HCT116 (cell line): ENCODE results near the gene HNRNPK. TPM values are rescaled to one million over a fixed set of nuclear protein-coding genes. Genes with fewer than 3 reads are reported as not detected.

Experiments
- ATAC-seq: fragments of 200-7000 bp; cut with Tn5 transposase; 2 replicates; pipeline ENCODE4 v1.9.1; 2020; ENCODE audit warnings: mild to moderate bottlenecking, moderate library complexity
- BruUV-seq: library from RNA; stranded (reverse); fragments of 400-500 nt; replicated peaks from 2 replicates; lab custom pipeline; 2021; lab: Mats Ljungman, UMichigan
- CTCF ChIA-PET: fragments of 300-600 bp; sonication (Branson Sonifier 250); formaldehyde crosslinking; loops from one replicate; lab custom pipeline; 2021; ENCODE audit warnings: antibody characterized with exemption; lab: Charles Lee
- POLR2A ChIA-PET: fragments of 300-600, 350-600 bp; sonication (Branson Sonifier 250); formaldehyde crosslinking; loops from one replicate; lab custom pipeline; 2021; ENCODE audit warnings: antibody characterized with exemption; lab: Charles Lee
- RAD21 ChIA-PET, 2 experiments: fragments of 300-600 bp; sonication (Branson Sonifier 250); formaldehyde crosslinking; loops; one replicate each; lab custom pipeline; 2023; ENCODE audit warnings: low total read pairs in 2 of 2; ENCODE audit not compliant: uncharacterized antibody in 2 of 2, unreplicated experiment in 2 of 2, low non-redundant PET in 1 of 2; lab: Charles Lee
- DNase-seq: peaks from one replicate; pipeline ENCODE4 v3.0.0-alpha.2; 2010; ENCODE audit warnings: low read depth, low spot score
- H2AFZ ChIP-seq: fragments of 200-600 bp; shearing (Covaris generic), sonication (generic); 2 replicates; pipeline ENCODE4 v1.6.1; 2017; ENCODE audit warnings: low read depth, mixed run types, mixed read lengths, antibody characterized with exemption, low read length; ENCODE audit not compliant: poor library complexity, severe bottlenecking
- H3K27ac ChIP-seq: 2 replicates; pipeline ENCODE4 v1.5.1; 2012; ENCODE audit warnings: low read depth, low read length
- H3K27me3 ChIP-seq: fragments of 200-600 bp; sonication (generic); 2 replicates; pipeline ENCODE4 v1.6.1; 2016; ENCODE audit warnings: mixed run types, low read length, mixed read lengths; ENCODE audit not compliant: insufficient read depth
- H3K36me3 ChIP-seq, 2 experiments: fragments of 200-500 bp in 1 of 2; fragments of 200-600 bp in 1 of 2; sonication (Bioruptor generic) in 1 of 2; sonication (generic) in 1 of 2; 2 replicates each; pipeline versions ENCODE4 v1.5.1 to v1.6.1; 2014 to 2016; ENCODE audit warnings: low read length in 2 of 2, inconsistent platforms in 1 of 2, mixed read lengths in 1 of 2, mixed run types in 1 of 2; ENCODE audit not compliant: insufficient read depth in 2 of 2, control insufficient read depth in 1 of 2
- H3K4me1 ChIP-seq, 2 experiments: fragments of 200-600 bp in 1 of 2; sonication (generic) in 1 of 2; 2 replicates each; pipeline versions ENCODE4 v1.5.1 to v1.6.1; 2012 to 2017; ENCODE audit warnings: low read length in 2 of 2, inconsistent platforms in 1 of 2, mild to moderate bottlenecking in 1 of 2, mixed read lengths in 1 of 2, mixed run types in 1 of 2, moderate library complexity in 1 of 2; ENCODE audit not compliant: insufficient read depth in 2 of 2, control insufficient read depth in 1 of 2
- H3K4me2 ChIP-seq: fragments of 200-600 bp; sonication (generic); 2 replicates; pipeline ENCODE4 v1.6.1; 2017; ENCODE audit warnings: mixed run types, low read length, mixed read lengths
- H3K4me3 ChIP-seq, 2 experiments: fragments of 200-600 bp in 1 of 2; sonication (generic) in 1 of 2; replicated peaks in 1 of 2; 2 replicates each; pipeline ENCODE4 v1.5.1; 2011 to 2016; ENCODE audit warnings: low read length in 2 of 2, control low read depth in 1 of 2, low read depth in 1 of 2, mild to moderate bottlenecking in 1 of 2, mixed read lengths in 1 of 2, mixed run types in 1 of 2
- H3K79me2 ChIP-seq: fragments of 200-600 bp; sonication (generic); 2 replicates; pipeline ENCODE4 v1.6.1; 2017; ENCODE audit warnings: mild to moderate bottlenecking, mixed run types, low read length, moderate library complexity, mixed read lengths; ENCODE audit not compliant: insufficient read depth
- H3K9ac ChIP-seq: fragments of 200-600 bp; sonication (generic); 2 replicates; pipeline ENCODE4 v1.6.1; 2016; ENCODE audit warnings: low read length, mixed read lengths
- H3K9me2 ChIP-seq: fragments of 200-600 bp; sonication (generic), shearing (Covaris generic); 2 replicates; pipeline ENCODE4 v1.6.1; 2017; ENCODE audit warnings: mixed run types, mild to moderate bottlenecking, moderate library complexity; ENCODE audit not compliant: insufficient read depth
- H3K9me3 ChIP-seq, 2 experiments: fragments of 200-500 bp in 1 of 2; fragments of 200-600 bp in 1 of 2; sonication (Bioruptor generic) in 1 of 2; sonication (generic) in 1 of 2; 2 replicates each; pipeline ENCODE4 v1.6.1; 2014 to 2017; ENCODE audit warnings: low read length in 2 of 2, mixed read lengths in 2 of 2, inconsistent platforms in 1 of 2, low read depth in 1 of 2, mild to moderate bottlenecking in 1 of 2, mixed run types in 1 of 2, moderate library complexity in 1 of 2; ENCODE audit not compliant: control insufficient read depth in 1 of 2, insufficient read depth in 1 of 2
- H4K20me1 ChIP-seq: fragments of 200-600 bp; sonication (generic), shearing (Covaris generic); 2 replicates; pipeline ENCODE4 v1.6.1; 2017; ENCODE audit warnings: mixed run types, mild to moderate bottlenecking, moderate library complexity; ENCODE audit not compliant: insufficient read depth
- CEBPB ChIP-seq: IDR thresholded peaks from 2 replicates; pipeline ENCODE4 v1.6.1; 2012; ENCODE audit warnings: low read depth
- FOSL1 ChIP-seq: IDR thresholded peaks from 2 replicates; pipeline ENCODE4 v1.6.1; 2012; ENCODE audit warnings: low read depth
- JUND ChIP-seq: IDR thresholded peaks from 2 replicates; pipeline ENCODE4 v1.6.1; 2012
- MAX ChIP-seq: IDR thresholded peaks from 2 replicates; pipeline ENCODE4 v1.6.1; 2012
- POLR2A ChIP-seq: IDR thresholded peaks from 2 replicates; pipeline ENCODE4 v1.7.0; 2011; ENCODE audit warnings: borderline replicate concordance; ENCODE audit not compliant: insufficient read depth, insufficient read length; ENCODE audit errors: extremely low read depth
- POLR2AphosphoS5 ChIP-seq: IDR thresholded peaks from 2 replicates; pipeline ENCODE4 v1.6.1; 2011; ENCODE audit warnings: mild to moderate bottlenecking, low read depth, low read length, moderate library complexity
- SIN3A ChIP-seq: IDR thresholded peaks from 2 replicates; pipeline ENCODE4 v1.6.1; 2012; ENCODE audit warnings: low read depth
- SRF ChIP-seq: IDR thresholded peaks from 2 replicates; pipeline ENCODE4 v1.6.1; 2012; ENCODE audit warnings: low read depth
- ZNF274 ChIP-seq: fragments of 200-500 bp; sonication (Bioruptor generic); IDR thresholded peaks from 2 replicates; pipeline ENCODE4 v1.6.1; 2014; ENCODE audit warnings: mild to moderate bottlenecking, low read depth, low read length, inconsistent platforms
- intact Hi-C: fragments of 100-400 bp; cut with micrococcal nuclease; formaldehyde crosslinking; loops from 2 replicates; pipeline ENCODE4 v1.10.0; 2022
- total RNA-seq: library from RNA; stranded (reverse); gene quantifications from one replicate; pipeline ENCODE4 v1.2.1, GENCODE V29; 2021; ENCODE audit not compliant: unreplicated experiment

The HNRNPK gene
- total RNA-seq, 1 experiment from 2014 or later = 624 TPM

- Histone ChIP-seq H4K20me1 (peaks cover 33% of the 10 kb centered on the region; the same call in 1 of the 2 replicates), H3K4me1 (peaks cover 4 to 6% of the 10 kb centered on the region in 2 experiments; a peak in 3 of 4 replicates), H3K9me2 (no peaks in the 10 kb centered on the region), H3K36me3 (peaks cover 32 to 42% of the 10 kb centered on the region in 2 experiments), H3K9ac (no peak overlapping the region), H3K4me3 (no peak overlapping the region), H3K27me3 (no peaks in the 10 kb centered on the region), H3K4me2 (no peak overlapping the region), H2AFZ (no peak overlapping the region), H3K27ac (no peak overlapping the region), H3K79me2 (peaks cover 28% of the 10 kb centered on the region), H3K9me3 (no peaks in the 10 kb centered on the region)
- no peak for DNase-seq
- no TSS peak for BruUV-seq
- ChIA-PET POLR2A (no interaction called here), RAD21 (no interaction called here), CTCF (no interaction called here)
- ATAC-seq = no peak
- TF ChIP-seq FOSL1 (no peak), JUND (0 out of 2 replicates have a peak, but pooled peaks have one; percentile 3), POLR2AphosphoS5 (no peak)
- intact Hi-C loops = no loop called here
Observed at GRCh38 chr9:83967073-83967472, 12.9 kb downstream of the HNRNPK start.

- Histone ChIP-seq H3K9ac (no peak overlapping the region), H3K4me3 (no peak overlapping the region), H3K9me3 (no peaks in the 10 kb centered on the region), H2AFZ (no peak overlapping the region), H3K27ac (no peak overlapping the region), H3K4me2 (no peak overlapping the region), H4K20me1 (peaks cover 26% of the 10 kb centered on the region; the same call in 1 of the 2 replicates), H3K36me3 (peaks cover 26 to 33% of the 10 kb centered on the region in 2 experiments), H3K4me1 (peaks cover 5 to 6% of the 10 kb centered on the region in 2 experiments; a peak in 3 of 4 replicates), H3K9me2 (no peaks in the 10 kb centered on the region), H3K27me3 (no peaks in the 10 kb centered on the region), H3K79me2 (peaks cover 19% of the 10 kb centered on the region)
- ChIA-PET POLR2A (no interaction called here), CTCF (no interaction called here), RAD21 (no interaction called here)
- intact Hi-C loops = no loop called here
- no TSS peak for BruUV-seq
- DNase-seq = no peak
- TF ChIP-seq MAX (no peak), ZNF274 (no peak), CEBPB (no peak), SIN3A (peak; percentile 19; the same call in 1 of the 2 replicates), POLR2AphosphoS5 (no peak), SRF (no peak), POLR2A (no peak)
- ATAC-seq = peak; percentile 30
Observed at GRCh38 chr9:83966209-83966582, 13.8 kb downstream of the HNRNPK start.
